ENCODE results near the gene MAGEH1.

Gene MAGEH1

DNA sequence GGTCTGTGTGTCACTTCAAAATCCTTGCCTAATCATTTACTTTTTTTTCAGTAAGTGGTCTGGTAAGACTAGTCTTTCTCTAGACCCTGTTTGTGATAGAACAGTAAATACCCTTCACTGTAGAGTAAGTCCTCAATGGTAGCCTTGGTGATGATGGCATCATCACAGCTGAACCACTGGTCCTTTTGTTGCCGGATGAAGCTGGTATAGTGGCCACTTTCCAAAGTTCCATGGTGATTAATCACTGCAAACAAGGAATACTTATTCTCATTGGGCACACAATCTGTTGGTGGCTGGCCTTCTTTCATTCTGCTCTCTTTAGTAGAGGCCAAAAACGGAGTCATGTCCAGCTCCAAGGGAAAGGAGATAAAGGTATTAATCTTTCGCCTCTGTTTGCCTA is 34.8 kb downstream of the MAGEH1 start:
- no peak for DNase-seq (ENCODE audit: low spot score in 2 of 2)
- H3K27ac Mint-ChIP-seq = no peak overlapping the region
- no peak overlapping the region for H3K4me3 Mint-ChIP-seq
- no peak for ATAC-seq
- peaks cover 7% of the 10 kb centered on the region for H3K36me3 Mint-ChIP-seq
- no peaks in the 10 kb centered on the region for H3K9me3 Mint-ChIP-seq
- peaks cover 5% of the 10 kb centered on the region for H3K4me1 Mint-ChIP-seq

DNA sequence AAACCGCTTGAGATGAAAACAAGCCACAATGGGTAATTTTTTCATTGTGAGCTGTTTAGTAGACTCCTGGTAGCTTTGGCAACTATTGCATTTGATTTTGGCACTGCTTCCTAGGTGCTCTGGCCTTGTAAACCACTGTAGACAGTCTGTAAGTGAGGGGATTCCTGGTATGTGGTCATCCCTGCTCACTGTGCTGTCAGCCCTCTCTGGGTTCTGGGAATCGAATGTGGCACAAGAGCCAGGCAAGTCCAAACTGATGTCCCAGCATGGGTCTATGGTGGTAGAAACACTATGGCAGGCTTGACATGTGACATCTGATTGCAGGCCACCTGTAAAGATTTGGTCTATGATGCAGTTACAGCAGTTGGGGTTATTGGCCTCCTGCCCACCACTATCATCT is 35.2 kb downstream of the MAGEH1 start:
- Mint-ChIP-seq H3K27ac (no peak overlapping the region), H3K4me3 (no peak overlapping the region), H3K9me3 (no peaks in the 10 kb centered on the region), H3K36me3 (peaks cover 7% of the 10 kb centered on the region), H3K4me1 (peaks cover 5% of the 10 kb centered on the region)
- ATAC-seq (no peak), DNase-seq (ENCODE audit: low spot score in 2 of 2) (no peak)

DNA sequence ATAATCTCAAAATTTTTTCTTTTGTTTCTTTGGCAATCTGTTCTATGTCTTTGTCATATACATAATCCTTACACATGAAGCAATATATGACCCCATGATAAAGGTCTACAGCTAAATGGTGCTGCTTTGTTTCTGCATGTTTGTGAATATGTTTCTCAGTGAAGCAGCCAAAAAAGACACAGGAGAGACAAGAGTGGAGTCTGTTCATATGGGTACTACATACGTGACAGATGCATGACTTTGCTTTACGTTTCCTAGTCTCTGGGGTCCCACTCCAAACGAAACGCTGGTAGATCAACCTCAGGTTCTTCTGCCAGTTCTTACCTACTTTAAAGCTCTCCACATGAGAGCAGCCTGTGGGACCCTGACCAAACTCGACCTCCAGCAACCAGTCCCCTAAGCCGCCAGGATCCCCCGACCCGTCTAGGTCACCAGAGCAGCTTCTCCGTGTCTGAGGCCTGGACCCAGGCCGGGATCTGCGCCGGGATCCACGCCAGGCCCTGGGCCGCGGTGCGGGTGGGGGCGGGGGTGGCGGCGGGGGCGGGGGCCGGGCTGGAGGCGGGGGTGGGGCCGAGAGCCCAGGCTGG is 36.2 kb downstream of the MAGEH1 start:
- DNase-seq (ENCODE audit: low spot score in 2 of 2) (no peak), ATAC-seq (peak; percentile 3)
- Mint-ChIP-seq H3K36me3 (peaks cover 7% of the 10 kb centered on the region), H3K27ac (peak overlapping the region; percentile 92), H3K4me3 (peak overlapping the region; percentile 91), H3K9me3 (no peaks in the 10 kb centered on the region), H3K4me1 (peaks cover 5% of the 10 kb centered on the region)

DNA sequence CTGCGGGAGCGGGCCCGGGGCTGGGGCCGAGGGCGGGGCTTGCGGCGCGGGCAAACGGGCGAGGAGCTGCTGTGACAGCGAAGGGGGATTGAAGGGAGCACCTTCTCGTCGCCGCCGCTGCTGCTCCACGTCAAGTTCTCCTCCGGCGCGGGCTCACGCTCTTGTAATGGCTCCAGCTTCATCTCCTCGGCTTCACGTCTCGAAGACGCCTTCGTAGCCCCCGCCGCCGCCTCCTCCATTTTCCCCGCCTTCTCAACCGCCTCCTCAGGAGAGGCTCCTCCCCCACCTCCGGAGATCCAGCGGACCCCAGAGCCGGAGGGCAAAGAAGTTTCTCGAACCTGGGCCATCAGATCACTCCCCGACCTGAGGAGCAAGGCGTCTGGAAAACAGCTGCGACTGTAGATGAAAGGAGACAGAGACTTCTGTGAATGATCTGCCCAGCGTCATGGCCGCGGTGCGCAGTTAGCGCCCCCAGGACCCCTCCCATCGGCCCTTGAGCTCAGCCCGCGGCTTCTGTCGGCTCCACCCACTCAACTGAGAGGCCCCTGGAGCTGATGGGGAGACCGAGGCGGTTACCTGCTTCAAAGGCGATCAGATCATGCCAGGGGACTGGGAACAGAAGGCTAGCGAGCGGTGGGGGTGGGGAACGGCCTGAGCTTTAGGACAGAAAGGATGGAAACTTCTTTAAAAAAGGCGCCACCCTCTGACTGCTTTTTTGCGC is 36.8 kb downstream of the MAGEH1 start:
- ATAC-seq = peak; percentile 80
- H3K27ac Mint-ChIP-seq = peak overlapping the region; percentile 92
- no peaks in the 10 kb centered on the region for H3K9me3 Mint-ChIP-seq
- peaks cover 7% of the 10 kb centered on the region for H3K36me3 Mint-ChIP-seq
- H3K4me1 Mint-ChIP-seq = peaks cover 5% of the 10 kb centered on the region
- peak; percentile 37 to 79 for DNase-seq (ENCODE audit: low spot score in 2 of 2)
- H3K4me3 Mint-ChIP-seq = peak overlapping the region; percentile 91

DNA sequence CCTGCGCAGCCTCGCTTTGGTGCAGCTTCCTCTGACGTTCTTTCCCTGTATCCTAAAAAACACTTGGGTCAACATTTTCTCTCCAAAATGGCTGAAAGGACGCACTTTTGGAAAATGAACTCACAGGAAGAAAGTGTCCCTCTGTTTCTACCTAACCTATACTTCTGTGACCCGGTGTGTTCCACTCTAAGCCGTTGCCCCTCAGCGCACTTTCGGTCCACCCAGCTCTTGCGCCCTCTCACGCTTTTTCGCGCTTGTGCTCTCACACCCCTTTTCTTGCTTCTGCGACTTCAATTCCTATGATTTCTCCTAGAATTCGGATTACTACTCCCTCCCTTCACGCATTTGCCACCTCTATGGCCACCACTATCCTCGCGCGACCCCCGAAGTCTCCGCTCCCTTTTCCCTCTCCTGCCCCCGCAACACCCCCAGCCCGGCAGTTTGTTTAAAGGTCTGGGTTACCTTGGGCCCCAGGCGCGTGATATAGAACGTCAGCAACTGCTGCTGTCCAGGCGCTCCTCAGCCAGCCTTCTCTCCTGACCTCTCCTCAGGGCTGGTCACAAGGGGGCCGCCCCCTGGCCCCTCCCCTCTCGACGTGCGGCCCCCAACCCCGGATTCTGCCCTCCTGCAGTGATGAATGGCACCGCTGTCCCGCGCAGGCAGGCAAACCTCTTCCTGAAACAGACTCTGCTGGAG is 37.5 kb downstream of the MAGEH1 start, which contains the start of gene USP51:
TSS of gene USP51 (minus strand) at position 535 of the 696 bp plus-strand sequence. CDS start 909 bp downstream, outside the sequence.
- Mint-ChIP-seq H3K4me1 (peaks cover 5% of the 10 kb centered on the region), H3K27ac (peak within 1 kb of the TSS; percentile 92), H3K4me3 (peak within 1 kb of the TSS; percentile 91), H3K36me3 (peaks cover 7% of the 10 kb centered on the region), H3K9me3 (no peaks in the 10 kb centered on the region)
- DNase-seq (ENCODE audit: low spot score in 2 of 2) = peak in 1 of 2 donors; percentile 54
- peak; percentile 66 for ATAC-seq

DNA sequence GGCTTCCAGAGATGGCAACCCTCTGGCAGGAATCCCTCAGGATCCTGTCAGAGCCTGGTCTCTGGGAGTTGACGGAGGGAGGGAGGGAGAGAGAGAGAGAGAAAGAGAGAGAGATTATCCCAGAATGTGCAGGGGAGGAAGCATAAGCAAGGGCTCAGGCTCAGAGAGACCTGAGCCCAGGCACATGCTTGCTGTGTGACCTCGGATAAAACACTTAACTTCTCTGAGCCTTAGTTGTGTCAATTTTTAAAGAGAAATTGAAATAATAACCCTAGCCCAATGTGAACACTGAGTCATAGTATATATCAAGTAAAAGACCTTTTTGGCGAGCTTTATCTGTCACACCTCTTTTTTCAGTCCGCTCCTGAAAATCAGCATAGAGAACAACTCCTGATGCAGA is 38.2 kb downstream of the MAGEH1 start:
- Mint-ChIP-seq H3K36me3 (peaks cover 7% of the 10 kb centered on the region), H3K4me3 (peak overlapping the region; percentile 91), H3K27ac (peak overlapping the region; percentile 92), H3K9me3 (no peaks in the 10 kb centered on the region), H3K4me1 (no peaks in the 10 kb centered on the region)
- DNase-seq (ENCODE audit: low spot score in 2 of 2) = no peak
- no peak for ATAC-seq

DNA sequence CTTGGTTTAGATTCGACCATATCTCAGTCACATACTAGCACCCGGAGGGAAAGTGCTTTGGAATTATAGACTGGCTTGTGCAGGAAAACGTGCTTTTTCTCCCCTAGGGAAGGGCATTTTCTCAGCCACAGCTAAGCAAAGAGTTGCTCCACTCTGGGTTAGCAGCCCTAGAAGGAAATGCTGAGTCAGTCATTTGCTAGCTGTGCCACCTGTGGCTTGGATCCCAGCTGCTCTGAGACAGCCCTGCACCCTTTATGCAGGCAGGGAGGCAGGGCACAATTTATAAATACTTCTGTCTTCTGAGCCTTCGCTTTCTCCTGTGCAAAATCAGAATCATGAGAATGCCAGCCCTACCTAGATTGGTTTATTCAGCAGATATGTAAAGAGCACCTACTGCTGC is 39.0 kb downstream of the MAGEH1 start:
- ATAC-seq (no peak), DNase-seq (ENCODE audit: low spot score in 2 of 2) (no peak)
- H3K4me1 Mint-ChIP-seq = no peaks in the 10 kb centered on the region
- H3K36me3 Mint-ChIP-seq = peaks cover 7% of the 10 kb centered on the region
- H3K27ac Mint-ChIP-seq = no peak overlapping the region
- no peaks in the 10 kb centered on the region for H3K9me3 Mint-ChIP-seq
- no peak overlapping the region for H3K4me3 Mint-ChIP-seq
